ENCODE measurements around the gene SLC6A9. TPM values are rescaled to one million over a fixed set of nuclear protein-coding genes. Genes with fewer than 3 reads are reported as not detected.
A peak's percentile ranks its signal among the peaks of the same experiment; 100 is the strongest.

Gene SLC6A9
- total RNA-seq, 2 experiments from 2014 or later, result 0.17 TPM; not detected in 1

- H3K9me3 Mint-ChIP-seq, result no peaks in the 10 kb centered on the region
- peak overlapping the region; percentile 93 for H3K4me3 Mint-ChIP-seq
- peaks cover 21% of the 10 kb centered on the region for H3K4me1 ChIP-seq (ENCODE audit: insufficient read depth, low read length)
- ATAC-seq (ENCODE audit: poor library complexity), result peak; percentile 24
- peak overlapping the region in 1 of 2 donors; percentile 48 for H3K27ac ChIP-seq (ENCODE audit: low read depth in 1 of 2, low read length in 2 of 2)
- intact Hi-C loops (cut with DNase I, micrococcal nuclease), result no loop called here
- peak overlapping the region; percentile 82 for H3K27ac Mint-ChIP-seq
- no peak for TF ChIP-seq CTCF (IDR thresholded peaks at IDR 0.05)
- no peaks in the 10 kb centered on the region for H3K27me3 Mint-ChIP-seq
- peak in 2 of 14 experiments; percentile 6 to 8 for DNase-seq
- no peaks in the 10 kb centered on the region for H3K36me3 ChIP-seq (ENCODE audit: insufficient read depth, low read length)
- H3K4me1 Mint-ChIP-seq (ENCODE audit: low read depth), result peaks cover 34% of the 10 kb centered on the region
- ChIA-PET POLR2A (interaction anchor here (0.9 to 1.6 kb wide), 2 partner anchors 24 to 55 kb away, joined by 3 to 10 read pairs; partner anchors contain the start of gene ATP6V0B), CTCF (interaction anchor here (1.7 to 2.1 kb wide), 2 partner anchors 23 kb away, joined by 4 to 5 read pairs; no protein-coding TSS in a partner anchor)
- no peaks in the 10 kb centered on the region for H3K36me3 Mint-ChIP-seq (ENCODE audit: low read depth)
- H3K27me3 ChIP-seq (ENCODE audit: control insufficient read depth in 1 of 2, insufficient read depth in 2 of 2, low read length in 2 of 2), result no peaks in the 10 kb centered on the region
- peak overlapping the region; percentile 76 for H3K4me3 ChIP-seq (ENCODE audit: low read length)
- no peaks in the 10 kb centered on the region for H3K9me3 ChIP-seq (ENCODE audit: control insufficient read depth in 1 of 2, insufficient read depth in 1 of 2, low read length in 2 of 2)
Measured at GRCh38 chr1:44029260-44029910, 1.9 kb downstream of the SLC6A9 start.

GRCh38 chr1:44027320-44027719 lies 3.9 kb downstream of the SLC6A9 start:
- DNase-seq (no peak), ATAC-seq (ENCODE audit: poor library complexity) (no peak)
- H3K4me3 ChIP-seq (ENCODE audit: low read length), result no peak overlapping the region
- no peaks in the 10 kb centered on the region for H3K9me3 ChIP-seq (ENCODE audit: control insufficient read depth in 1 of 2, insufficient read depth in 1 of 2, low read length in 2 of 2)
- H3K4me3 Mint-ChIP-seq, result no peak overlapping the region
- no peak for TF ChIP-seq CTCF (IDR thresholded peaks at IDR 0.05)
- CTCF ChIA-PET, result interaction anchor here (1.5 to 2.1 kb wide), 2 partner anchors 9 to 21 kb away, joined by 5 read pairs; no protein-coding TSS in a partner anchor
- no peak overlapping the region for H3K27ac ChIP-seq (ENCODE audit: low read depth in 1 of 2, low read length in 2 of 2)
- H3K27ac Mint-ChIP-seq, result no peak overlapping the region
- peaks cover 21% of the 10 kb centered on the region for H3K4me1 ChIP-seq (ENCODE audit: insufficient read depth, low read length)
- POLR2A ChIA-PET, result no interaction called here
- no peaks in the 10 kb centered on the region for H3K9me3 Mint-ChIP-seq
- intact Hi-C loops (cut with DNase I, micrococcal nuclease), result no loop called here
- H3K36me3 Mint-ChIP-seq (ENCODE audit: low read depth), result no peaks in the 10 kb centered on the region
- H3K4me1 Mint-ChIP-seq (ENCODE audit: low read depth), result peaks cover 34% of the 10 kb centered on the region
- H3K27me3 ChIP-seq (ENCODE audit: control insufficient read depth in 1 of 2, insufficient read depth in 2 of 2, low read length in 2 of 2), result no peaks in the 10 kb centered on the region
- no peaks in the 10 kb centered on the region for H3K27me3 Mint-ChIP-seq
- H3K36me3 ChIP-seq (ENCODE audit: insufficient read depth, low read length), result no peaks in the 10 kb centered on the region

GRCh38 chr1:44025816-44026215 lies 5.4 kb downstream of the SLC6A9 start:
- no peak for DNase-seq
- no peaks in the 10 kb centered on the region for H3K9me3 Mint-ChIP-seq
- Histone ChIP-seq H3K36me3 (ENCODE audit: insufficient read depth, low read length) (no peaks in the 10 kb centered on the region), H3K4me3 (ENCODE audit: low read length) (no peak overlapping the region), H3K27me3 (ENCODE audit: control insufficient read depth in 1 of 2, insufficient read depth in 2 of 2, low read length in 2 of 2) (no peaks in the 10 kb centered on the region), H3K27ac (ENCODE audit: low read depth in 1 of 2, low read length in 2 of 2) (no peak overlapping the region), H3K9me3 (ENCODE audit: control insufficient read depth in 1 of 2, insufficient read depth in 1 of 2, low read length in 2 of 2) (no peaks in the 10 kb centered on the region), H3K4me1 (ENCODE audit: insufficient read depth, low read length) (peaks cover 11% of the 10 kb centered on the region)
- H3K4me1 Mint-ChIP-seq (ENCODE audit: low read depth), result peaks cover 23% of the 10 kb centered on the region
- H3K4me3 Mint-ChIP-seq, result no peak overlapping the region
- ChIA-PET POLR2A (no interaction called here), CTCF (no interaction called here)
- no peak overlapping the region for H3K27ac Mint-ChIP-seq
- H3K27me3 Mint-ChIP-seq, result no peaks in the 10 kb centered on the region
- no peak for TF ChIP-seq CTCF (IDR thresholded peaks at IDR 0.05)
- intact Hi-C loops (cut with DNase I, micrococcal nuclease), result no loop called here
- no peaks in the 10 kb centered on the region for H3K36me3 Mint-ChIP-seq (ENCODE audit: low read depth)
- ATAC-seq (ENCODE audit: poor library complexity), result no peak

Measured in CD4-positive, alpha-beta T cell (primary cell).